ENCODE data around the gene LST1.

The LST1 gene

GRCh38 chr6:31573239-31574105, 12.6 kb upstream of the LST1 start:
- H3K4me3 ChIP-seq (ENCODE audit: low read length) = no peak overlapping the region
- DNase-seq (ENCODE audit: low read depth) = no peak
- no peak for TF ChIP-seq CTCF (conservative IDR thresholded peaks at IDR 0.05; ENCODE audit: low read depth, low read length)

GRCh38 chr6:31574106-31575061, 11.7 kb upstream of the LST1 start:
- TF ChIP-seq CTCF (conservative IDR thresholded peaks at IDR 0.05; ENCODE audit: low read depth, low read length) = no peak
- no peak for DNase-seq (ENCODE audit: low read depth)
- no peak overlapping the region for H3K4me3 ChIP-seq (ENCODE audit: low read length)

- no peak for TF ChIP-seq CTCF (conservative IDR thresholded peaks at IDR 0.05; ENCODE audit: low read depth, low read length)
- no peak for DNase-seq (ENCODE audit: low read depth)
- no peak within 1 kb of the TSS for H3K4me3 ChIP-seq (ENCODE audit: low read length)
These were observed 10.7 kb upstream of the LST1 start, which contains the start of gene TNF for GRCh38 chr6:31575335-31575901. Gene TNF (plus strand): TSS chr6:31575565. CDS start chr6:31575742, 177 bp downstream.

- no peak overlapping the region for H3K4me3 ChIP-seq (ENCODE audit: low read length)
- no peak for TF ChIP-seq CTCF (conservative IDR thresholded peaks at IDR 0.05; ENCODE audit: low read depth, low read length)
- DNase-seq (ENCODE audit: low read depth) = no peak
These were observed 10.0 kb upstream of the LST1 start for GRCh38 chr6:31575952-31576685.

- TF ChIP-seq CTCF (conservative IDR thresholded peaks at IDR 0.05; ENCODE audit: low read depth, low read length) = no peak
- H3K4me3 ChIP-seq (ENCODE audit: low read length) = no peak overlapping the region
- no peak for DNase-seq (ENCODE audit: low read depth)
These were observed 9.0 kb upstream of the LST1 start for GRCh38 chr6:31576897-31577578.

GRCh38 chr6:31577579-31577966, 8.5 kb upstream of the LST1 start:
- no peak overlapping the region for H3K4me3 ChIP-seq (ENCODE audit: low read length)
- DNase-seq (ENCODE audit: low read depth) = no peak
- TF ChIP-seq CTCF (conservative IDR thresholded peaks at IDR 0.05; ENCODE audit: low read depth, low read length) = no peak

Data from retinal pigment epithelial cell (primary cell).